Measurements from ENCODE around the gene PI4K2B.
"Not testable (repeated sequence)": the region's sequence is repeated elsewhere in the genome, so short reads cannot be mapped to it uniquely, and the experiment has no call there.

Gene PI4K2B

GRCh38 chr4:25233737-25234389 lies at the start of gene PI4K2B:
Gene PI4K2B, plus strand, starts transcription at chr4:25234033. Its CDS starts 131 bp downstream, at chr4:25234164.
- DNase-seq (ENCODE audit: low spot score): peak; percentile 87

GRCh38 chr4:25184056-25184455 lies 49.8 kb upstream of the PI4K2B start:
- DNase-seq (ENCODE audit: low spot score): no peak

GRCh38 chr4:25190407-25190806 lies 43.4 kb upstream of the PI4K2B start:
- DNase-seq (ENCODE audit: low spot score): no peak

- no peak for DNase-seq (ENCODE audit: low spot score)
Measured at GRCh38 chr4:25198713-25199112, 35.1 kb upstream of the PI4K2B start.

GRCh38 chr4:25207997-25208396 lies 25.8 kb upstream of the PI4K2B start:
- DNase-seq (ENCODE audit: low spot score): no peak

- DNase-seq (ENCODE audit: low spot score): no peak
Measured at GRCh38 chr4:25209702-25210101, 24.1 kb upstream of the PI4K2B start.

GRCh38 chr4:25211721-25212120 lies 22.1 kb upstream of the PI4K2B start:
- DNase-seq (ENCODE audit: low spot score): no peak

GRCh38 chr4:25212822-25213221 lies 21.0 kb upstream of the PI4K2B start:
- no peak for DNase-seq (ENCODE audit: low spot score)

- DNase-seq (ENCODE audit: low spot score): no peak
Measured at GRCh38 chr4:25213347-25213979, 20.4 kb upstream of the PI4K2B start.

- DNase-seq (ENCODE audit: low spot score): not testable (repeated sequence)
Measured at GRCh38 chr4:25214750-25215149, 19.1 kb upstream of the PI4K2B start.

GRCh38 chr4:25215511-25215910 lies 18.3 kb upstream of the PI4K2B start:
- no peak for DNase-seq (ENCODE audit: low spot score)

- no peak for DNase-seq (ENCODE audit: low spot score)
Measured at GRCh38 chr4:25221377-25221776, 12.5 kb upstream of the PI4K2B start.

GRCh38 chr4:25223802-25224375 lies 9.9 kb upstream of the PI4K2B start:
- DNase-seq (ENCODE audit: low spot score): no peak

GRCh38 chr4:25229804-25230203 lies 4.0 kb upstream of the PI4K2B start:
- DNase-seq (ENCODE audit: low spot score): no peak

GRCh38 chr4:25233194-25233593 lies 639 bp upstream of the PI4K2B start:
- no peak for DNase-seq (ENCODE audit: low spot score)

- peak; percentile 86 for DNase-seq (ENCODE audit: low spot score)
Measured at GRCh38 chr4:25234390-25235370, 847 bp downstream of the PI4K2B start.

- DNase-seq (ENCODE audit: low spot score): peak; percentile 3
Measured at GRCh38 chr4:25235401-25235800, 1.6 kb downstream of the PI4K2B start.

GRCh38 chr4:25236030-25236429 lies 2.2 kb downstream of the PI4K2B start:
- DNase-seq (ENCODE audit: low spot score): not testable (repeated sequence)

- DNase-seq (ENCODE audit: low spot score): no peak
Measured at GRCh38 chr4:25236971-25237370, 3.1 kb downstream of the PI4K2B start.

GRCh38 chr4:25238052-25238451 lies 4.2 kb downstream of the PI4K2B start:
- no peak for DNase-seq (ENCODE audit: low spot score)

- DNase-seq (ENCODE audit: low spot score): not testable (repeated sequence)
Measured at GRCh38 chr4:25239528-25239927, 5.7 kb downstream of the PI4K2B start.

GRCh38 chr4:25240754-25241210 lies 6.9 kb downstream of the PI4K2B start:
- not testable (repeated sequence) for DNase-seq (ENCODE audit: low spot score)

Measured in kidney capillary endothelial cell (primary cell).